B cell (primary cell): ENCODE measurements around the gene ANO5. TPM values are rescaled to one million over a fixed set of nuclear protein-coding genes. Genes with fewer than 3 reads are reported as not detected.

ENCODE experiments used
- ATAC-seq: fragments of 200-7000 bp; cut with Tn5 transposase; one replicate; pipeline ENCODE4 v1.10.0; 2021; ENCODE audit warnings: low read depth, mild to moderate bottlenecking, moderate number of reproducible peaks, moderate library complexity
- CTCF ChIA-PET: fragments of 350-600 bp; sonication (Branson Sonifier 250); formaldehyde crosslinking; loops from one replicate; lab custom pipeline; 2021; ENCODE audit warnings: antibody characterized with exemption, inconsistent platforms; lab: Charles Lee
- POLR2A ChIA-PET: fragments of 350-600 bp; sonication (Branson Sonifier 250); formaldehyde crosslinking; loops from one replicate; lab custom pipeline; 2021; ENCODE audit warnings: antibody characterized with exemption; lab: Charles Lee
- DNase-seq: peaks from one replicate; pipeline ENCODE4 v3.0.0; 2013
- H2AFZ ChIP-seq: 2 replicates; pipeline ENCODE4 v1.6.1; 2012; ENCODE audit warnings: mild to moderate bottlenecking, low read depth, low read length; ENCODE audit not compliant: insufficient read depth, poor library complexity, severe bottlenecking
- H3K27ac ChIP-seq, 2 donors: 1 replicate in 1 of 2; 2 replicates in 1 of 2; pipeline ENCODE4 v1.5.1; 2012 to 2013; ENCODE audit warnings: low read length in 2 of 2, mild to moderate bottlenecking in 2 of 2, moderate library complexity in 1 of 2
- H3K27me3 ChIP-seq, 4 experiments: fragments of 200-600 bp in 1 of 4; sonication (generic) in 1 of 4; replicated peaks in 1 of 4; 1 replicate in 2 of 4; 2 replicates in 2 of 4; pipeline versions ENCODE4 v1.6.1 to v1.7.0; 2013 to 2016; ENCODE audit warnings: low read length in 3 of 4, mild to moderate bottlenecking in 2 of 4, mixed read lengths in 1 of 4, moderate library complexity in 1 of 4; ENCODE audit not compliant: insufficient read depth in 4 of 4, control insufficient read depth in 3 of 4; ENCODE audit errors: control extremely low read depth in 1 of 4
- H3K36me3 ChIP-seq, 2 experiments: replicated peaks in 1 of 2; 1 replicate in 1 of 2; 2 replicates in 1 of 2; pipeline versions ENCODE4 v1.6.1 to v1.7.1; 2013; ENCODE audit warnings: low read length in 1 of 2; ENCODE audit not compliant: insufficient read depth in 2 of 2, control insufficient read depth in 1 of 2; ENCODE audit errors: control extremely low read depth in 1 of 2, extremely low read depth in 1 of 2
- H3K4me1 ChIP-seq, 2 donors: fragments of 200-600 bp in 1 of 2; sonication (generic) in 1 of 2; 1 replicate in 1 of 2; 2 replicates in 1 of 2; pipeline versions ENCODE4 v1.5.1 to v1.6.1; 2013 to 2017; ENCODE audit warnings: low read length in 2 of 2; ENCODE audit not compliant: control insufficient read depth in 2 of 2, insufficient read depth in 2 of 2
- H3K4me2 ChIP-seq: replicated peaks from 2 replicates; pipeline ENCODE3; 2012; ENCODE audit warnings: mild to moderate bottlenecking, low read depth, low read length; ENCODE audit not compliant: poor library complexity, severe bottlenecking
- H3K4me3 ChIP-seq, 5 experiments: fragments of 200-600 bp in 1 of 5; sonication (generic) in 1 of 5; 1 replicate in 3 of 5; 2 replicates in 2 of 5; pipeline versions ENCODE4 v1.5.1 to v1.7.0; 2011 to 2016; ENCODE audit warnings: low read length in 4 of 5, mild to moderate bottlenecking in 4 of 5, low read depth in 2 of 5, control low read depth in 1 of 5, moderate library complexity in 1 of 5; ENCODE audit not compliant: insufficient read depth in 1 of 5; ENCODE audit errors: control extremely low read depth in 1 of 5, extremely low read depth in 1 of 5
- H3K79me2 ChIP-seq: fragments of 200-600 bp; sonication (generic); one replicate; pipeline ENCODE4 v1.6.0; 2016; ENCODE audit warnings: low read length; ENCODE audit not compliant: control insufficient read depth, insufficient read depth
- H3K9ac ChIP-seq: fragments of 200-600 bp; sonication (generic); 2 replicates; pipeline ENCODE4 v1.6.1; 2017; ENCODE audit warnings: mild to moderate bottlenecking, low read length, moderate library complexity
- H3K9me3 ChIP-seq, 3 donors: one replicate each; pipeline versions ENCODE4 v1.6.1 to v1.7.1; 2013; ENCODE audit warnings: low read length in 2 of 3; ENCODE audit not compliant: control insufficient read depth in 2 of 3, insufficient read depth in 1 of 3; ENCODE audit errors: control extremely low read depth in 1 of 3
- H4K20me1 ChIP-seq: 2 replicates; pipeline ENCODE4 v1.6.0; 2012; ENCODE audit warnings: mild to moderate bottlenecking, low read length; ENCODE audit not compliant: insufficient read depth, control insufficient read depth, poor library complexity, severe bottlenecking
- H3K27ac Mint-ChIP-seq: one replicate; pipeline ENCODE4 v1.8.0; 2021; ENCODE audit warnings: mixed read lengths
- H3K27me3 Mint-ChIP-seq: one replicate; pipeline ENCODE4 v1.8.0; 2021; ENCODE audit warnings: mixed read lengths
- H3K4me1 Mint-ChIP-seq: one replicate; pipeline ENCODE4 v1.8.0; 2021; ENCODE audit warnings: mixed read lengths
- H3K4me3 Mint-ChIP-seq: one replicate; pipeline ENCODE4 v1.8.0; 2021; ENCODE audit warnings: mixed read lengths
- H3K9me3 Mint-ChIP-seq: one replicate; pipeline ENCODE4 v1.8.0; 2022; ENCODE audit warnings: mixed read lengths; ENCODE audit not compliant: insufficient read depth
- EZH2 ChIP-seq: IDR thresholded peaks from 2 replicates; pipeline ENCODE4 v1.6.1; 2012; ENCODE audit warnings: borderline replicate concordance, low read depth, mild to moderate bottlenecking, moderate library complexity, low read length; ENCODE audit not compliant: insufficient read depth, poor library complexity, severe bottlenecking
- whole genome bisulfite sequencing: methylation state at CpG from one replicate; pipeline ENCODE4 v1.1.5; 2013; ENCODE audit warnings: missing lambda C conversion rate; ENCODE audit not compliant: insufficient coverage; 5-methylcytosine and 5-hydroxymethylcytosine counted together
- intact Hi-C: fragments of 100-400 bp; cut with micrococcal nuclease; formaldehyde crosslinking; loops from one replicate; pipeline ENCODE4 v1.10.0; 2022
- polyA plus RNA-seq: library from polyadenylated mRNA; depleted of rRNA; stranded (reverse); fragments of >200 nt; gene quantifications from 2 replicates; pipeline ENCODE4 v1.2.3, GENCODE V29; 2012
- total RNA-seq, 2 donors: library from RNA; stranded (reverse); fragments of 120-200 nt in 1 of 2; gene quantifications; 1 replicate in 1 of 2; 2 replicates in 1 of 2; pipeline versions ENCODE4 v1.2.3 to v1.2.4, GENCODE V29; 2013 to 2022
- TF ChIP-seq, protein P1 (sequence below): fragments of 200-600 bp; IDR thresholded peaks from one replicate; pipeline ENCODE4 v1.8.0; 2022; ENCODE audit warnings: antibody characterized with exemption, mild to moderate bottlenecking

Gene ANO5
- total and polyA plus RNA-seq, 2 donors (not counting 1 experiment from before 2014, with no cell fraction given) = not detected

DNA sequence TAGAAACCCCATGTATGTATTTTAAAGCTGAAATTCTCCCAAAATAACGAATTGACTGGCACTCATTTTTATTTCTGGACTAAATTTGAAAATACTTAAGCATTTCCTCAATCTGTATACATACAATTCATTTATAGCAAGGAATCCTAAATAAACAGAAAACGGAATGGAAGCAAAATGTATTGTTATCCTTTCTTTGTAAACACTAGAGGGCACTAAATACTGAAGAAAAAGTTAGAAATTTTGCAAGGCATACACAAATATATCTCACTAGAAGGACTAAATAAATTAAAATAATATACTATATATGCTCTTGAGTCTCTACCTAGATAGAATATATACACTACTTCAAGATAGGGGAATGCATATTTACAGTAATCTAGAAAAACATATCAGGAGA, 23.1 kb upstream of the ANO5 start:
- H3K27me3 Mint-ChIP-seq = no peaks in the 10 kb centered on the region
- no CpG with 5 or more reads among the region's 2 CpGs for whole genome bisulfite sequencing
- Histone ChIP-seq H3K9me3 (no peaks in the 10 kb centered on the region), H3K79me2 (no peaks in the 10 kb centered on the region), H4K20me1 (no peaks in the 10 kb centered on the region), H3K4me2 (no peak overlapping the region), H2AFZ (no peak overlapping the region), H3K4me3 (no peak overlapping the region), H3K27me3 (no peaks in the 10 kb centered on the region), H3K27ac (no peak overlapping the region), H3K9ac (no peak overlapping the region), H3K4me1 (no peaks in the 10 kb centered on the region), H3K36me3 (no peaks in the 10 kb centered on the region)
- intact Hi-C loops = no loop called here
- no peak for TF ChIP-seq EZH2
- DNase-seq (no peak), ATAC-seq (no peak)
- no peaks in the 10 kb centered on the region for H3K4me1 Mint-ChIP-seq
- H3K27ac Mint-ChIP-seq = no peak overlapping the region
- ChIA-PET CTCF (interaction anchor here (0.9 kb wide), 1 partner anchor 9 kb away, joined by 3 read pairs; no protein-coding TSS in a partner anchor), POLR2A (no interaction called here)
- H3K9me3 Mint-ChIP-seq = no peaks in the 10 kb centered on the region
- no peak overlapping the region for H3K4me3 Mint-ChIP-seq

DNA sequence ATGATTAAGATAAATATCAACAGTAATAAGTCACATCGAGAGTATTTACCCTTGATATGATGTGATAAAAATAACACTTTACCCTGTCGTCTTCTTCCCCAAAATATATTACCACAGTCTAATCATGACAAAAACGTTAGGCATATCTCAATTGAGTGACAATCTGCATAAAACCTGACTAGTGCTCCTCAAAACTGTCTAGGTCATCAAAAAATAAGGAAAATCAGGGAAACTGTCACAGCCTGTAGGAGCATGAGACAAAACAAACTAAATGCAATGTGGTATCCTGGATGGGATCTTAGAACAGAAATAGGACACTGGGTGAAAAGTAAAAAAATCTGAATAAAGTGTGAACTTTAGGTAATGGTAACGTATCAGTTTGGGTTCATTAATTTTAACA, 19.4 kb upstream of the ANO5 start:
- Mint-ChIP-seq H3K4me3 (no peak overlapping the region), H3K27me3 (no peaks in the 10 kb centered on the region), H3K9me3 (no peaks in the 10 kb centered on the region), H3K27ac (no peak overlapping the region), H3K4me1 (no peaks in the 10 kb centered on the region)
- Histone ChIP-seq H3K4me2 (no peak overlapping the region), H3K9me3 (no peaks in the 10 kb centered on the region), H2AFZ (no peak overlapping the region), H3K9ac (no peak overlapping the region), H3K36me3 (no peaks in the 10 kb centered on the region), H3K79me2 (no peaks in the 10 kb centered on the region), H4K20me1 (no peaks in the 10 kb centered on the region), H3K4me1 (no peaks in the 10 kb centered on the region), H3K27me3 (no peaks in the 10 kb centered on the region), H3K27ac (no peak overlapping the region), H3K4me3 (no peak overlapping the region)
- DNase-seq (no peak), ATAC-seq (no peak)
- TF ChIP-seq EZH2 = no peak
- TF ChIP-seq, protein P1, sequence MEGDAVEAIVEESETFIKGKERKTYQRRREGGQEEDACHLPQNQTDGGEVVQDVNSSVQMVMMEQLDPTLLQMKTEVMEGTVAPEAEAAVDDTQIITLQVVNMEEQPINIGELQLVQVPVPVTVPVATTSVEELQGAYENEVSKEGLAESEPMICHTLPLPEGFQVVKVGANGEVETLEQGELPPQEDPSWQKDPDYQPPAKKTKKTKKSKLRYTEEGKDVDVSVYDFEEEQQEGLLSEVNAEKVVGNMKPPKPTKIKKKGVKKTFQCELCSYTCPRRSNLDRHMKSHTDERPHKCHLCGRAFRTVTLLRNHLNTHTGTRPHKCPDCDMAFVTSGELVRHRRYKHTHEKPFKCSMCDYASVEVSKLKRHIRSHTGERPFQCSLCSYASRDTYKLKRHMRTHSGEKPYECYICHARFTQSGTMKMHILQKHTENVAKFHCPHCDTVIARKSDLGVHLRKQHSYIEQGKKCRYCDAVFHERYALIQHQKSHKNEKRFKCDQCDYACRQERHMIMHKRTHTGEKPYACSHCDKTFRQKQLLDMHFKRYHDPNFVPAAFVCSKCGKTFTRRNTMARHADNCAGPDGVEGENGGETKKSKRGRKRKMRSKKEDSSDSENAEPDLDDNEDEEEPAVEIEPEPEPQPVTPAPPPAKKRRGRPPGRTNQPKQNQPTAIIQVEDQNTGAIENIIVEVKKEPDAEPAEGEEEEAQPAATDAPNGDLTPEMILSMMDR = no peak
- 17% methylated on average over 1 of the region's 4 CpGs for WGBS
- intact Hi-C loops = no loop called here
- CTCF ChIA-PET = no interaction called here
- POLR2A ChIA-PET = no interaction called here
